RWPE1 (cell line): Measurements from ENCODE around the gene GPC6.

ENCODE experiments used
- CTCF ChIA-PET: fragments of 350-600 bp; sonication (Branson Sonifier 250); formaldehyde crosslinking; extraction: SDS; loops from one replicate; lab custom pipeline; 2021; lab: Yijun Ruan, JAX
- POLR2A ChIA-PET: fragments of 400-600 bp; formaldehyde crosslinking; extraction: SDS; loops from one replicate; lab custom pipeline; 2020; ENCODE audit warnings: antibody characterized with exemption; ENCODE audit not compliant: low non-redundant PET; lab: Yijun Ruan, JAX
- DNase-seq: peaks from one replicate; pipeline ENCODE4 v3.0.0; 2012; ENCODE audit warnings: low spot score
- H3K27ac ChIP-seq: fragments of 450-650 bp; 2 replicates; pipeline ENCODE4 v1.5.1; 2017
- TF ChIP-seq, protein P1 (sequence below): fragments of 450-650 bp; conservative IDR thresholded peaks from 2 replicates; pipeline ENCODE4 v1.5.1; 2017; ENCODE audit warnings: low read depth, mild to moderate bottlenecking

Gene GPC6

DNA sequence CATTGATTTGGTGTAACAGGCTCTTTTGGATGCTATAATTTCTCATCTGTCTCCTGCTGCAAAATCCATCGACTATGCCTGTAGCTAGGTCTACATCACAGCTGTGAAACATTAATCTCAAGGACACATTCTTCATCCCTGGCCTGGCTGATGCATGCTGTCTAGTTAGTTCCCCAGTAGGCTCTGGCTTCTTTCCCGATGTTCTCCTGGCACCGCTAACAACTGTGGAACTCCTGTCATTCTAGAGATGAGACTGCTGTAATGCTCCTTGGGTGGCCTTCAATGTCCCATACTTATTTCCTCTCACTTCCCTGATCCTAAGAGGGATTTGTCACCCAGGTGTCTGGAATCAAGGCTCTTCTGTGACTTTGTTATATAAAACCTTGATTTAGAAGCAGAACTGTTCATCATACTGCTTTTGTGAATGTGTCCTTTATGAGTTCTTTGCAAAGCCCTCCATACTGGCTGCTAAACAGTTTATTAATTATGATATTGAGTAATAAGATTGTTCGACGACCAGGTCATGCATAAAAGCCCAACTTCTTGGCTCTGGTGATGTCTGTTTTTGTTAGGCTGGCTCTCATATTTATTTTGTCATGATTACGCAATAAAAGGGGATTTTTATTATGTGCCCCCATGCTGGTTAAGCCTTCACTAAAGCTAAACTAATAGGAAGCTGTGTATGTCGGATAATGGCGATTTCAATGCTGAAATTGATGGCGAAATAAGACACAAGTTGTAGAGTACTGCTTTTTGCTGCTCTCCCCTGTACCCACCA lies 1025.4 kb downstream of the GPC6 start:
- POLR2A ChIA-PET, result no interaction called here
- no peak for DNase-seq
- TF ChIP-seq, protein P1, sequence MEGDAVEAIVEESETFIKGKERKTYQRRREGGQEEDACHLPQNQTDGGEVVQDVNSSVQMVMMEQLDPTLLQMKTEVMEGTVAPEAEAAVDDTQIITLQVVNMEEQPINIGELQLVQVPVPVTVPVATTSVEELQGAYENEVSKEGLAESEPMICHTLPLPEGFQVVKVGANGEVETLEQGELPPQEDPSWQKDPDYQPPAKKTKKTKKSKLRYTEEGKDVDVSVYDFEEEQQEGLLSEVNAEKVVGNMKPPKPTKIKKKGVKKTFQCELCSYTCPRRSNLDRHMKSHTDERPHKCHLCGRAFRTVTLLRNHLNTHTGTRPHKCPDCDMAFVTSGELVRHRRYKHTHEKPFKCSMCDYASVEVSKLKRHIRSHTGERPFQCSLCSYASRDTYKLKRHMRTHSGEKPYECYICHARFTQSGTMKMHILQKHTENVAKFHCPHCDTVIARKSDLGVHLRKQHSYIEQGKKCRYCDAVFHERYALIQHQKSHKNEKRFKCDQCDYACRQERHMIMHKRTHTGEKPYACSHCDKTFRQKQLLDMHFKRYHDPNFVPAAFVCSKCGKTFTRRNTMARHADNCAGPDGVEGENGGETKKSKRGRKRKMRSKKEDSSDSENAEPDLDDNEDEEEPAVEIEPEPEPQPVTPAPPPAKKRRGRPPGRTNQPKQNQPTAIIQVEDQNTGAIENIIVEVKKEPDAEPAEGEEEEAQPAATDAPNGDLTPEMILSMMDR, result no peak
- H3K27ac ChIP-seq, result no peak overlapping the region
- CTCF ChIA-PET, result interaction anchor here (0.7 kb wide), 1 partner anchor 1572 kb away, joined by 4 read pairs; no protein-coding TSS in a partner anchor

DNA sequence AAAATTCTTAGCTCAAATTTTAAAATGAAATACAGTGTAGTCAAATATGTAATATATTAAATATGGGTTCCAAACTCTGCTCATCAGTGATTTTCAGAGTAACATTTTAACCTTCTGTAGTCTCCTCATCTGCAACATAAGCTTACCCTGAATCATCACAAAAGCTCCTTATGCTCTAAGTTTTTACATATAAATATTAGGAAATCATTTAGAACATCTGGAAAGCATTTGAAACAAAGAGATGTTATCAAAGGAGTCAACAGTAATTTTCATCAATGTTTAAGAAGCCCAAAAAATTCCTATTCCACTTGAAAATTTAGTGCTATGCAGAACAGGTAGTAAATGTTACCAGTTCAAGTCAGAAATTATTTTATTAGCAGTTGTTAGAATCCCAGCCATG lies 1028.1 kb downstream of the GPC6 start:
- DNase-seq, result no peak
- ChIA-PET CTCF (interaction anchor here (1.1 kb wide), 1 partner anchor 109 kb away, joined by 3 read pairs; no protein-coding TSS in a partner anchor), POLR2A (no interaction called here)
- TF ChIP-seq, protein P1, result no peak
- no peak overlapping the region for H3K27ac ChIP-seq

DNA sequence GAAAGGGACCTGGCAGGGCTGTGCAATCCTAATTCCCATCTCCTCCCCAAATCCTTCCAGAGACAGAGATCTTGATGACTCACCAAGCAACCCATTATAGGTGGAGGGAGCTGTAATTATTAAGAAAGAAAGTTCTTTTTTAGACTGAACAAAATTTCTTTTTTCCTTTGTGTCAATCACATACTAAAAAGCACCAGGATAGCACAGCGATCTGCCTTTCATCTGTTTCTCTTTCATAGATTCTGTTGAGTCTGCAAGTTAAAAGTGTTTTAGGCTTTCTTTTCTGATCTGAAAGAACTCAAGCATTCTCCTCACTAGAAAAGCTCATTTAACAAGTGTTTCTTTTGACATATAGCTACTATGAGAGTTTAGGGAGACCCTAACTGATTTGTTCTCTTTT lies 1030.1 kb downstream of the GPC6 start:
- TF ChIP-seq, protein P1, result no peak
- H3K27ac ChIP-seq, result no peak overlapping the region
- no peak for DNase-seq
- CTCF ChIA-PET, result no interaction called here
- POLR2A ChIA-PET, result no interaction called here

DNA sequence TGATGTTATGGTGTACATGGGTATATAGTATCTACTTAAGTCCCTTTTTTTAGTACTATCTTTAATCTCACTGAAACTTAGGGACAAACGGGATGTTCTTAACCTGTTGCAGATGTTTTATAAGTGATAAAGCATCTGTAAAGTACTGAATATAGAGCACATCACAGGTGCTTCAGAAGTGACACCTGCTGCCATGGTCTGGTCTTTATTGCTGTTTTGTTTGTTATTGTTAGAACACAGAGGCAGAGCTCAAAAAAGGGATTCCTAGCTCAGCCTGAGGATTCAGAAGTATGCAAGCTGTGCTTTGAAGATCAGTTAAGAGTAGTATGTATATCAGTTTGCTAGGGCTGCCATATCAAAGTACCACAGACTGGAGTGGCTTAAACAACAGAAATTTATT lies 1033.4 kb downstream of the GPC6 start:
- TF ChIP-seq, protein P1, result no peak
- no peak overlapping the region for H3K27ac ChIP-seq
- DNase-seq, result no peak
- ChIA-PET CTCF (no interaction called here), POLR2A (no interaction called here)

DNA sequence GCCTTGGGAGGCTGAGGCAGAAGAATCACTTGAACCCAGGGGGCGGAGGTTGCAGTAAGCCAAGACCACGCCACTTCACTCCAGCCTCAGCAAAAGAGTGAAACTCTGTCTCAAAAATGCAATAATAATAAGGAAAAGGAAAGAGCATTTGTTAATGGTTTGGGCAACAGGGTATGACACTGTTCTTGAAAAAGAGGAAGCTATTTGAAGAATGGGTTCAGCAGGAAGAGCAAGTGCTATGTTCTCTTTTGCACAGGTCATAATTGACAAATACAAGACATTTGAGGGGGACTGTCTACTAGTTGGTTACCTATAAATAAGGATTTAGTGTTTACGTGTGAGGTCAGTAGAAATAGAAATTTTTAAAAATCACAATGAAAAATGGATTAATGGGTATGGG lies 1034.6 kb downstream of the GPC6 start:
- ChIA-PET POLR2A (no interaction called here), CTCF (interaction anchor here (0.7 kb wide), 1 partner anchor 78 kb away, joined by 4 read pairs; no protein-coding TSS in a partner anchor)
- no peak for DNase-seq
- TF ChIP-seq, protein P1, result no peak
- no peak overlapping the region for H3K27ac ChIP-seq

DNA sequence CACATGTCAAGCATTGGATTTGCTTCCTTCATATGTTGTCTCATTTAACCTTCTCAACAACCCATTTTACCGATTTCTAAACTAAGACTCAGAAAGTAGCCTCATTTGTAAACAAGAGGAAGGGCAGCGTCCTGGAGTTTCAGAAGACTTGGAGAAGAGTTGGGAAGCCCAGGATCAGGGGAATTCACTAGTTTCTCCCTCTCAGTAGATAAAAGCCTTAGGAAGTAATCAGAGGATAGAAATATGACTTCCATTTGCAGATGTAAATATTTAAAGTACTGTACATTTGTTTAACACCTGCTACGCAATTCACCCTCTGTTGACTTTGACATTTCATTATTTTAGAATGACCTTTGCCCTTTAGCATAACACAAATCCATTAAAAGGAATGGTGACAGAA lies 1036.4 kb downstream of the GPC6 start:
- no peak for DNase-seq

More for the DNA sequence above, 1036.4 kb downstream of the GPC6 start:
- H3K27ac ChIP-seq, result no peak overlapping the region
- CTCF ChIA-PET, result no interaction called here
- TF ChIP-seq, protein P1, result no peak
- POLR2A ChIA-PET, result no interaction called here
